Mesothelial cell of epicardium (in vitro differentiated cells): Measurements from ENCODE around the gene GRHL1. TPM values are rescaled to one million over a fixed set of nuclear protein-coding genes. Genes with fewer than 3 reads are reported as not detected.
A peak's percentile ranks its signal among the peaks of the same experiment; 100 is the strongest.

ENCODE experiments used
- DNase-seq, 2 experiments: peaks; one replicate each; pipeline ENCODE4 v3.0.0; 2021; ENCODE audit warnings: low spot score in 2 of 2; ENCODE audit not compliant: unreplicated experiment in 2 of 2
- H3K27ac Mint-ChIP-seq: 2 replicates; pipeline ENCODE4 v1.8.0; 2021; ENCODE audit warnings: mixed read lengths
- H3K27me3 Mint-ChIP-seq: 2 replicates; pipeline ENCODE4 v1.8.0; 2021; ENCODE audit warnings: low read depth, mixed read lengths
- H3K36me3 Mint-ChIP-seq: 2 replicates; pipeline ENCODE4 v1.8.0; 2021; ENCODE audit warnings: mixed read lengths
- H3K4me1 Mint-ChIP-seq: 2 replicates; pipeline ENCODE4 v1.8.0; 2021; ENCODE audit warnings: mixed read lengths
- H3K4me3 Mint-ChIP-seq: 2 replicates; pipeline ENCODE4 v1.8.0; 2021; ENCODE audit warnings: mild to moderate bottlenecking, moderate library complexity, mixed read lengths
- H3K9me3 Mint-ChIP-seq: 2 replicates; pipeline ENCODE4 v1.8.0; 2021; ENCODE audit warnings: mixed read lengths
- CTCF ChIP-seq: fragments of 200-600 bp; sonication (generic); IDR thresholded peaks from one replicate; pipeline ENCODE4 v1.5.0; 2021; ENCODE audit warnings: antibody characterized with exemption; ENCODE audit not compliant: unreplicated experiment
- total RNA-seq: library from RNA; stranded (reverse); gene quantifications from 3 replicates; pipeline ENCODE4 v1.2.1, GENCODE V29; 2021

The GRHL1 gene
- total RNA-seq, 1 donor from 2014 or later, result 8.2 TPM

- no peak for TF ChIP-seq CTCF
- Mint-ChIP-seq H3K36me3 (peaks cover 9% of the 10 kb centered on the region), H3K4me1 (peaks cover 28% of the 10 kb centered on the region), H3K4me3 (no peak overlapping the region), H3K9me3 (no peaks in the 10 kb centered on the region), H3K27me3 (no peaks in the 10 kb centered on the region), H3K27ac (no peak overlapping the region)
- DNase-seq, result no peak
Observed at GRCh38 chr2:9964334-9964980, 13.0 kb downstream of the GRHL1 start.

- Mint-ChIP-seq H3K27me3 (no peaks in the 10 kb centered on the region), H3K4me1 (peaks cover 32% of the 10 kb centered on the region), H3K27ac (no peak overlapping the region), H3K36me3 (peaks cover 8% of the 10 kb centered on the region), H3K9me3 (no peaks in the 10 kb centered on the region), H3K4me3 (no peak overlapping the region)
- DNase-seq, result no peak
- no peak for TF ChIP-seq CTCF
Observed at GRCh38 chr2:9965119-9965822, 13.8 kb downstream of the GRHL1 start.

- H3K27me3 Mint-ChIP-seq, result no peaks in the 10 kb centered on the region
- peaks cover 8% of the 10 kb centered on the region for H3K36me3 Mint-ChIP-seq
- no peak overlapping the region for H3K4me3 Mint-ChIP-seq
- peaks cover 45% of the 10 kb centered on the region for H3K4me1 Mint-ChIP-seq
- H3K27ac Mint-ChIP-seq, result no peak overlapping the region
- no peak for DNase-seq
- TF ChIP-seq CTCF, result no peak
- H3K9me3 Mint-ChIP-seq, result no peaks in the 10 kb centered on the region
Observed at GRCh38 chr2:9966491-9967022, 15.1 kb downstream of the GRHL1 start.

GRCh38 chr2:9967053-9967775 lies 15.7 kb downstream of the GRHL1 start:
- Mint-ChIP-seq H3K9me3 (no peaks in the 10 kb centered on the region), H3K27ac (peak overlapping the region; percentile 66), H3K27me3 (no peaks in the 10 kb centered on the region), H3K4me1 (peaks cover 50% of the 10 kb centered on the region), H3K4me3 (no peak overlapping the region), H3K36me3 (peaks cover 8% of the 10 kb centered on the region)
- no peak for DNase-seq
- no peak for TF ChIP-seq CTCF

GRCh38 chr2:9968553-9969497 lies 17.3 kb downstream of the GRHL1 start:
- no peak overlapping the region for H3K4me3 Mint-ChIP-seq
- no peaks in the 10 kb centered on the region for H3K9me3 Mint-ChIP-seq
- H3K27ac Mint-ChIP-seq, result peak overlapping the region; percentile 81
- DNase-seq, result no peak
- no peak for TF ChIP-seq CTCF
- peaks cover 63% of the 10 kb centered on the region for H3K4me1 Mint-ChIP-seq
- H3K27me3 Mint-ChIP-seq, result no peaks in the 10 kb centered on the region
- H3K36me3 Mint-ChIP-seq, result peaks cover 8% of the 10 kb centered on the region
